OCI-LY3 (cell line): ENCODE data around the gene BFSP1.

Source experiments
- CTCF ChIP-seq: fragments of 200-600, 300-600 bp; sonication (generic); IDR thresholded peaks from 2 replicates; pipeline ENCODE4 v1.5.1; 2014; ENCODE audit warnings: antibody characterized with exemption, low read length, low read depth
- EZH2phosphoT487 ChIP-seq: fragments of 200-600 bp; shearing (Covaris generic); IDR thresholded peaks from 2 replicates; pipeline ENCODE4 v1.6.1; 2018; ENCODE audit warnings: antibody characterized with exemption, mixed run types, low read depth

- no peak for TF ChIP-seq CTCF
- no peak for TF ChIP-seq EZH2phosphoT487
Measured at GRCh38 chr20:17529586-17529985, 1.6 kb downstream of the BFSP1 start.
